ENCODE measurements around the gene ARHGAP25. TPM values are rescaled to one million over a fixed set of nuclear protein-coding genes. Genes with fewer than 3 reads are reported as not detected.

ARHGAP25 gene
- total RNA-seq, 1 donor from 2014 or later = 0.50 TPM

GRCh38 chr2:68775272-68775842, 40.7 kb downstream of the ARHGAP25 start:
- H3K36me3 Mint-ChIP-seq (ENCODE audit: low read depth) = no peaks in the 10 kb centered on the region
- no peak for TF ChIP-seq CTCF (IDR thresholded peaks at IDR 0.05)
- no peaks in the 10 kb centered on the region for H3K27me3 Mint-ChIP-seq (ENCODE audit: low read depth)
- H3K4me1 Mint-ChIP-seq (ENCODE audit: low read depth) = peaks cover 8% of the 10 kb centered on the region
- H3K9me3 Mint-ChIP-seq (ENCODE audit: low read depth) = no peaks in the 10 kb centered on the region
- no peak for DNase-seq (ENCODE audit: low spot score)
- no peak overlapping the region for H3K27ac Mint-ChIP-seq (ENCODE audit: unreplicated experiment)
- no peak overlapping the region for H3K4me3 Mint-ChIP-seq (ENCODE audit: unreplicated experiment)

- no peak for DNase-seq (ENCODE audit: low spot score)
- Mint-ChIP-seq H3K9me3 (ENCODE audit: low read depth) (no peaks in the 10 kb centered on the region), H3K4me3 (ENCODE audit: unreplicated experiment) (no peak overlapping the region), H3K36me3 (ENCODE audit: low read depth) (no peaks in the 10 kb centered on the region), H3K4me1 (ENCODE audit: low read depth) (peaks cover 5% of the 10 kb centered on the region), H3K27ac (ENCODE audit: unreplicated experiment) (no peak overlapping the region), H3K27me3 (ENCODE audit: low read depth) (no peaks in the 10 kb centered on the region)
- peak; percentile 18 for TF ChIP-seq CTCF (IDR thresholded peaks at IDR 0.05)
Measured at GRCh38 chr2:68776124-68776523, 41.5 kb downstream of the ARHGAP25 start.

DNA sequence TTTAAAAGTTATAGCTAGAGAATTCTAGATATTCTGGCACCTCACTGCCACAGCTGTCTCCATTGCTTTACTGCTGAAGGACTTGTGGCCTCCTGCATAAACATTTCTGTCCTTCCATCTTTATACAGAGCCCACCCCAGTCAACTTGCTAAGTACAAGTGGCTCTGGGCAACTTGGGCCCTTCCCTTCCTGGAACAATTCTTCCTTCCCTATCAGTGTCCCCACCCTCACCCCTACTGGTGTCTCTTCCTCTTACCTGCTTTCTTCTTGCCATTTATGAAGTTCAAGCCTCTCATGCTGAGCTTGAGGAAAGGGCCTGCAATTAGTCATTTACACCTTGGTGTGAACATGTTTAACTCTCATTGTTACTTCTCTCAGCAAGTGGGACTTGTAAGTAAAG, 45.0 kb downstream of the ARHGAP25 start:
- Mint-ChIP-seq H3K36me3 (ENCODE audit: low read depth) (no peaks in the 10 kb centered on the region), H3K27me3 (ENCODE audit: low read depth) (no peaks in the 10 kb centered on the region), H3K4me1 (ENCODE audit: low read depth) (no peaks in the 10 kb centered on the region), H3K4me3 (ENCODE audit: unreplicated experiment) (no peak overlapping the region), H3K27ac (ENCODE audit: unreplicated experiment) (no peak overlapping the region), H3K9me3 (ENCODE audit: low read depth) (no peaks in the 10 kb centered on the region)
- DNase-seq (ENCODE audit: low spot score) = no peak
- no peak for TF ChIP-seq CTCF (IDR thresholded peaks at IDR 0.05)

DNA sequence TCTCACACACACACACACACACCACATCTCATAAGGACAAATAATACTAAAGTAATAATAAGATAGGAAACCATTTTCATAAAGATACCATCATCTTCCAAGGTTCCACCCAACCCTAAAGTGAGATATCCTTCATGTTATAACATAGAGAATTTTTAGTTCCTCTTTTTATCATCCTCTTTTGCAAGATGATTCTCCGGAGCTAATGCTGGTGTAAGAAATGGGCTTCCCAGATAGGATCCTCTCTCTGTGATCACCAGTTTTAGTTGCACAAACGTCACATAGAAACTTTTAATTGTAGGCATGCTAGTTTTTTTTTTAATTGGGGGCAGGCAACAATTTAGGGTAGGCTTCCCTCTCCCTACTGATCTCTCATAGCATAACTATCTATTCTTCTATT, 49.6 kb downstream of the ARHGAP25 start:
- H3K4me1 Mint-ChIP-seq (ENCODE audit: low read depth) = no peaks in the 10 kb centered on the region
- no peak overlapping the region for H3K4me3 Mint-ChIP-seq (ENCODE audit: unreplicated experiment)
- TF ChIP-seq CTCF (IDR thresholded peaks at IDR 0.05) = no peak
- H3K27ac Mint-ChIP-seq (ENCODE audit: unreplicated experiment) = no peak overlapping the region
- H3K36me3 Mint-ChIP-seq (ENCODE audit: low read depth) = no peaks in the 10 kb centered on the region
- no peaks in the 10 kb centered on the region for H3K9me3 Mint-ChIP-seq (ENCODE audit: low read depth)
- no peak for DNase-seq (ENCODE audit: low spot score)
- H3K27me3 Mint-ChIP-seq (ENCODE audit: low read depth) = peaks cover 2% of the 10 kb centered on the region

DNA sequence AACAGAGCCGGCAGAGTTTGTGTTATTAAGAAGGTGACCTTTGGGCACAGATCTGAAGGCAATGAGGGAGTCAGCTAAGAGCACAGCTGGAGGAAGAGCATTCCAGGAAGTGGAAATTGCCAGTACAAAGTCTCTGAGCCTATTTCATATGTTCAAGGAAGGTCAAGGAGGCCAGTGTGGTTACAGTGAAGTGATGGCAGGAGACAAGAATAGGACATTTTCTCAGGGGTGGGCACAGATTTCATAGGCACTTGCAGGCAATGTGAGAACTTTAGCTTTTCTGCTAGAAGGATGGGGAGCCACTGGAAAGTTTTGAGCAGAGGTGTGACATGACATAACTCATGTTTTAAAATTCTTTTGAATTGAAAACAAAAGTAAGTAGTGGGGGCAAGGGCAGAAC, 50.3 kb downstream of the ARHGAP25 start:
- peaks cover 2% of the 10 kb centered on the region for H3K27me3 Mint-ChIP-seq (ENCODE audit: low read depth)
- H3K9me3 Mint-ChIP-seq (ENCODE audit: low read depth) = no peaks in the 10 kb centered on the region
- H3K4me3 Mint-ChIP-seq (ENCODE audit: unreplicated experiment) = no peak overlapping the region
- H3K4me1 Mint-ChIP-seq (ENCODE audit: low read depth) = no peaks in the 10 kb centered on the region
- TF ChIP-seq CTCF (IDR thresholded peaks at IDR 0.05) = no peak
- H3K27ac Mint-ChIP-seq (ENCODE audit: unreplicated experiment) = no peak overlapping the region
- DNase-seq (ENCODE audit: low spot score) = no peak
- no peaks in the 10 kb centered on the region for H3K36me3 Mint-ChIP-seq (ENCODE audit: low read depth)
